NCI-H2081 treated with DMSO at 0.1 percent for 48 hours (cell line): ENCODE data around the gene SYAP1.
"Not testable (repeated sequence)": the region's sequence is repeated elsewhere in the genome, so short reads cannot be mapped to it uniquely, and the experiment has no call there.

ENCODE experiments used
- DNase-seq: peaks from one replicate; lab custom pipeline; 2025; lab: John Stamatoyannopoulos, UW

The SYAP1 gene

GRCh38 chrX:16725072-16725471, 5.7 kb downstream of the SYAP1 start:
- DNase-seq: no peak

- not testable (repeated sequence) for DNase-seq
These were observed 7.1 kb downstream of the SYAP1 start for GRCh38 chrX:16726347-16726988.

GRCh38 chrX:16727637-16728036, 8.2 kb downstream of the SYAP1 start:
- DNase-seq: no peak

- DNase-seq: no peak
These were observed 11.0 kb downstream of the SYAP1 start for GRCh38 chrX:16730450-16730849.

DNA sequence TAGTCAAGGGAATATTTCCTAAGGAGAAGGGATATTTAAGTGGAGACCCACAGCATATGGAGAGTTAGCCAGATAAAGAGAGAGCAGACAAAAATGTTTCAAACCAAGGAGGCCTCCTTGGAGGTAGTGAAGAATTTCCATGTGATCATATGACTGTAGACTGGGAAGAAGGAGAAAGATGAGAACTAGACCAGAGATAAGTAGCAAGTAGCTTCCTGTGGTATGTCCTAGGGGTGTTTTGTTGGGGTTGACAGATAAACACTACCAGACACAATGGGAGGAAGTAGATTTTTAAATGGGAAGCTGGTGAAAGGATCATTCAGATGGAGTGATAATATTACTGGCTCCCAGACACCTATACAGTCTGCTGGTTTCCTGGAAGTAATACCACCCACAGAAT, 13.6 kb downstream of the SYAP1 start:
- no peak for DNase-seq

DNA sequence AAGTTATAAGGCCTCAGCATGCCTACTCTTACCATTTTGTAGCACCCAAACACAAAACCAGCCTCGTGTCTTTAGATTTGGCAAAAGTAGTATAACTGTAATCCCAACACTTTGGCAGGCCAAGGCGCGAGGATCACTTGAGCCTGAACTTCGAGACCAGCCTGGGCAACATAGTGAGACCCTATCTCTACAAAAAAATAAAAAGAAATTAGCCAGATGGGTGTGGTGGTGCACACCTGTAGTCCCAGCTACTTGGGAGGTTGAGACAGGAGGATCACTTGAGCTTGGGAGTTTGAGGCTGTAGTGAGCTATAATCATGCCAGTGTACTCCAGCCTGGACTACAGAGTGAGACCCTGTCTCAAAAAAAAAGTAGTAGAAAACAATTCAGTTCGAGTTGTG, 17.6 kb downstream of the SYAP1 start:
- DNase-seq: no peak

- DNase-seq: no peak
These were observed 20.2 kb downstream of the SYAP1 start for GRCh38 chrX:16739574-16739973.

GRCh38 chrX:16743604-16744325, 24.4 kb downstream of the SYAP1 start:
- DNase-seq: no peak

- no peak for DNase-seq
These were observed 25.7 kb downstream of the SYAP1 start for GRCh38 chrX:16745102-16745501.

DNA sequence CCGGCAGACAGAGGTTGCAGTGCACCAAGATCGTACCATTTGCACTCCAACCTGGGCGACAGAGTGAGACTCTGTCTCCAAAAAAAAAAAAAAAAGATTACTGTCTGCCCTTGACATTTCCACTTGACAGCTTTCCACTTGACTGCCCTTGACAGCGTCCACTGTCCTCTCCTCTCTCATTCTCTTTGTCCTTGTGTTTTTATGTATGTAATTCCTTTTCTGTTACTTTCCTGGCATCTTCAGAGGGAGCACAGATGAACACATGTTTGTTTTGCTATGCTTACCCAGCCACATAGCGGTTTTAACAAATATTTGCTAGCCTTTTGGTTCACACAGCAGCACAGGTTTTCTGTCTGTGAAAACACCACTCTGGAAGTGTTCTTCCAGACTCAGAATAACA, 26.2 kb downstream of the SYAP1 start:
- no peak for DNase-seq

- DNase-seq: no peak
These were observed 29.0 kb downstream of the SYAP1 start for GRCh38 chrX:16748425-16748824.

DNA sequence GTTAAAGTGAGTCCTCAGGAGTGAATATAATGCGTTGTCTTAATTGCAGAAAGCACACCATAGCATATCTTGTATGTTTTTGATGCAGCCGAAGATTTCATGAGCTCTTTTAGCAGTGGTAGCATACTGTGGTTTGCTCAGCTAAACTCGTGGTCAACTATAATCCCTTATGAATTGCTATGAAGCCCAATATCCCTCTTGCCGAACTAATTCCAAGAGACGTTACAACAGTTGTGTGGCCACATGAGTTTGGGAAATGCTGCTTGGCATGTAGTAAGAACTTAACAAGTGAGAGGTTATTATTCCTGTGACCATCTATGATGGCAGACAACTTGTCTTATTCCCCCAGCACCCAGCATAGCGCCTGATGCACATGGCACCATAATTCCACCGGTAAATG, 30.7 kb downstream of the SYAP1 start:
- DNase-seq: no peak

DNA sequence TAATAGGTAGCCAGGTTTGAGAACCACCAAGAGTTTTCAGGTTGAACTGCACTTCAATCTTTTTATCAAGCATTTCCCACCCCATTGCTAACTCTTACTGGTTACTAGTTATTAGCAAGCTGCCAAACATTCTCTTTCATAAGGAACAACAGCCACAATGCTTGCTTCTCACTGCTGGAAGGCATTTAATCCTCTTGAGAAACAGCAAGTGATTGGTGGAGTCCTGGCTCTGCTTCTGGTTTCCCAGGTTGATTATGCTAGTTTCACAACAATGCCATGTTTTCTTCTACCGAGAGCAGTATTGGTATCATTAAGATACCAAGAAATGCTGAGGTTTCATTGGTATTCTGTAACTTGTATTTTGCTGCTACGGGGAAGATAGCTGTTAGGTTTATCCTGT, 34.6 kb downstream of the SYAP1 start:
- DNase-seq: no peak

GRCh38 chrX:16756724-16757123, 37.3 kb downstream of the SYAP1 start:
- DNase-seq: no peak

DNA sequence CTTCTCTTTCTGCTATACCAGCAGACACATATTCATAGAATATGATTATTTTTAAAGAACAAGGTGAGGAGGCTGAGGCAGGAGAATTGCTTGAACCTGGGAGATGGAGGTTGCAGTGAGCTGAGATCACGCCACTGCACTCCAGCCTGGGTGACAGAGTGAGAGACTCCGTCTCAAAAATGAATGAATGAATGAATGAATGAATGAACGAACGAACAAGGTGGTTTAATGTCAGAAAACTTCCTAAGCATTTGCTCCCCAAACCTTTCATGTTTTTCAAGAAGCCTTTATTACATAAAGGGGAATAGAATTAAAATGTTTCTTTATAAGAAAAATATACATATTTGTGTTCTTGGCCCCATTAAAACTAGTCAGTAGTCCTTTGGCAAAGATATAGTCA, 42.1 kb downstream of the SYAP1 start:
- DNase-seq: not testable (repeated sequence)

DNA sequence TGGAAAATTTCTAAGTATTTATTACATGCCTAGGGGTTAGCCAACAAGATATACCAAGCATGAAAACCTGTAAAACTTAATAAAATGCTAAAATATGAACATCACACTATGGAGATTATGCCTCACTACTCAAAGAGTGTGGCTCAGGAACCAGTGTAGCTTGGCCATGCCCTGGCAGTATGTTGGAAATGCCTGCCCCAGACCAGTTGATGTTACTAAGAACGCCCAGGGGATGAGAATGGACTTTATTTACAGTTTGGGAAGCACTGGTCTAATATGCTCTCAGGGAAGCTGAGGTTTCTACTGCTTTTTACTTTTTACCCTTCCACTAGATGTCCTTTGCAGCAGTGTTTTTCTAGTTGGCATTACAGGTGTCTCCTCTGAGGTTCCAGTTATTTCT, 43.2 kb downstream of the SYAP1 start:
- no peak for DNase-seq

DNA sequence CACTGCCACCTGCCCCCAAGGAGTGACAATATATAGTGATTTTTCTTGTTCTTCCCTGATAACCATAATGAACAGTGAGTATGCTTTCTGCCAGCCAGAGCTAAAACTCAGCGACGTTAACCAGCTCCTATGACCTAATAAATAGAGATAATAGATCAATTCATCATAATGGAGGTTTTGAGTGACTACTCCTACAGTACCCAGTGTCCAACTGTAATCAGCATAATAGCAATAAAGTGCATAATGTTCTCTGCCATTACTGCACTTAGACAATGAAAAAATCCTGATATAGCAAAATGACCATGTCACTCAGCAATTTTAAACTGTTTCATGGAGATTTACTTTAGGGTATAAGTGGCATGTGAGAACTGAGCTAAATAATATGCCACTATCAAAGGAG, 46.2 kb downstream of the SYAP1 start:
- no peak for DNase-seq

- DNase-seq: no peak
These were observed 51.6 kb downstream of the SYAP1 start for GRCh38 chrX:16770970-16771482.

GRCh38 chrX:16771483-16772398, 52.3 kb downstream of the SYAP1 start:
- no peak for DNase-seq

- no peak for DNase-seq
These were observed 53.0 kb downstream of the SYAP1 start for GRCh38 chrX:16772460-16772859.

DNA sequence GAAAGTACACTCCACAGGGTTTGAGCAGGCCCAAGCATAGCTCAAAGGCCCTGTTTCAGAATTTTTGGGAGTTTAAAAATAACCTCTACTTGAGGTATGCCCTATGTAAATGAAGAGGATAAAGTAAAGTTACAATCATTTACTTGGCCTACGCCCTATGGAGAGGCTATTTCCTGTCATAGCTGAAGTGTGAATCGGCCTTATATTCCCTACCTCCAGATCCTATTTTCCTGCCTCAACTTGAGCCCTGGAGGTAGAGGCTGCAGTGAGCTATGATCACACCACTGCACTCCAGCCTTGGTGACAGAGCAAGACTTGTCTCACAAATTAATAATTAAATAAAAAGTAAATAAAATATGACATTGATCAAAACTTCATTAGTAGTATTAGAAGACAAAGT, 55.3 kb downstream of the SYAP1 start:
- no peak for DNase-seq

DNA sequence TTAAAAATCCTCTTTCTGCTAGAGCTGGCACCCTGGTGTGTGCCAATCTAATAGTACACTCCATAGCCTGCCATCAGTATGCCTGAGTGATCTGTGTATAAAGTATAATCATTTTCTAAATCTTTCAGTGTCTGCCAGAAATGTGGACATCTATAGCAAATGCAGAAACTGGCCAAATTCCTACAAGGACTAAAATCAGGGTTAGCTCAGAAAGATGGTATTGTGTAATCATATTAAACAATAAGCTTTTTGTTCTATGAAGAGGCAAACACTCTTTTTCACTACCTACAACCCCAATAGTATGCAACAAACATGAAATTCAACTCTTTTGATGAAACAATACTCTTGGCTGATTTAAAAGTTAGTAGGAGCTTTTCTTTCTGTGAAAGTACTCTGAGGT, 59.1 kb downstream of the SYAP1 start:
- no peak for DNase-seq

- no peak for DNase-seq
These were observed 59.6 kb downstream of the SYAP1 start for GRCh38 chrX:16778993-16779392.
